Forelimb muscle (tissue), 1 donor: Measurements from ENCODE around the gene FOXA2. TPM values are rescaled to one million over a fixed set of nuclear protein-coding genes. Genes with fewer than 3 reads are reported as not detected.

Experiments
- DNase-seq: peaks from one replicate; pipeline ENCODE4 v3.0.0-alpha.2; 2013; ENCODE audit warnings: low read depth
- polyA plus RNA-seq: library from polyadenylated mRNA; unstranded; fragments of 120-200 nt; gene quantifications from one replicate; pipeline ENCODE4 v1.2.1, GENCODE V29; 2013; ENCODE audit not compliant: insufficient read length

FOXA2 gene
- polyA plus RNA-seq, 1 donor = not detected

DNA sequence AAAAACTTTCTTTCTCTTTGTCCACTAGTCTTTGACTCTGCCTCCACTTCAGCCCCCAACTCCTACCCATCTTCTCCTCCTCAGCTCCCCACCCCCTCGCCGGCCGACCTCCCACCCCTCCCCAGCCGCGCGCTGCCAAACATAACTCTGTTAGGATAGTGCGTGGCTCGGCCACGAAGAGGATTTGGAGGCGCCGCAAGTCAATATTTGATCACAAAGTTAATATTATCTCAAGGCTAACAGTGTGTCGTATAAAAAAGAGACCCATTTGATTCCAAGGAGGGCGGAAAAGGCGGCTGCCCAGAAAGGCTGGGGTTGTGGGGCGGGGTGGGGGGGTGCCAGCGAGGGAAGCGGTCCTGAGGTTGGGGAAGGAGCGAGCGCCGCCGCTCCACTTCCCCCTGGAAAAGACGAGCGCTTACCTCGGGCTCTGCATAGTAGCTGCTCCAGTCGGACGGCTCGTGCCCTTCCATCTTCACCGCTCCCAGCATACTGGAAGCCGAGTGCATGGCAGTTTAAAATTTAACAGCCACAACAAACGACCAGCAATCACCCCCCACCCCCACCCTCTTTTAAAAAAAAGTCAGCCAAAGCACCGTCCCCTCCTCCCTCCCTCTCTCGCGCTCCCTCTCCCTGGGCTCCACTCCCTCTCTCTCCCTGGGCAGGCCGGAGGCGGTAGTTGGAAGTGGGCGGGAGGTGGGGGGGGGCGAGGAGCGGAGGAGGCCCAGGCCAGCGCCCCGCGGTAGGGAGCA, 425 bp downstream of the FOXA2 start:
- no peak for DNase-seq

DNA sequence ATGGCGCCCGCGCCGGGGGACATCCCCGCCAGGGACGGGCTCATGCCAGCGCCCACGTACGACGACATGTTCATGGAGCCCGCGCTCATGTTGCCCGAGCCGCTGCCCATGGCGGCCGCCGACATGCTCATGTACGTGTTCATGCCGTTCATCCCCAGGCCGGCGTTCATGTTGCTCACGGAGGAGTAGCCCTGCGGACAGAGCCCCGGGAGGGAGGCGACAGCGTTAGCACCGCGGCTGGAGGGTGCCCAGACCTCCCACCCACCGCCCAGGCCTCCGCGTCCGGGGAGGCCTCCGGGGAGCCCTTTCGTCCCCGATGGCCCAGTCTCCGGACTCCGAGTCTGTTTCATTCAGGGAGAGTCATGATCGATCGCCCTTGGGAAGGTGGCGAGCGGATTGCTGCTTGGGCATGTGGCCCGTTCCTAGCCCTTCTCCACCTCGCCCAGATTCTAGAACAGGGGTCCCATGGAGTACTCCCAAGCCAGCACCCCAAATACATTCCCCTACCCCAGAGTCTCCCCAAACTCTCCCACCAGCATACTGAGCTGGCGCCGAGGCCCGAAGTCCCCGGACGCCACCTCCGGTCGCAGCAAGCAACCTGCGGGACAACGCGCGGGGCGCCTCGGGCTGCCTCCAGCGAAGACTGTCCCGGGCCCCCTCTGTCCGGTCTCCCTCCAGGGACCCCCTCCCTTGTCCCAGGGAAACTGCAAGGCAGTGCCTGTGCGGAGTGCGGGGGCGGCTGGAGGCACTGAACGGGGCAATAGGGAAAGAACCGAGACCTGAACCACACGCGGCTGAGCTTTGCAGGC, 1.2 kb downstream of the FOXA2 start:
- no peak for DNase-seq

DNA sequence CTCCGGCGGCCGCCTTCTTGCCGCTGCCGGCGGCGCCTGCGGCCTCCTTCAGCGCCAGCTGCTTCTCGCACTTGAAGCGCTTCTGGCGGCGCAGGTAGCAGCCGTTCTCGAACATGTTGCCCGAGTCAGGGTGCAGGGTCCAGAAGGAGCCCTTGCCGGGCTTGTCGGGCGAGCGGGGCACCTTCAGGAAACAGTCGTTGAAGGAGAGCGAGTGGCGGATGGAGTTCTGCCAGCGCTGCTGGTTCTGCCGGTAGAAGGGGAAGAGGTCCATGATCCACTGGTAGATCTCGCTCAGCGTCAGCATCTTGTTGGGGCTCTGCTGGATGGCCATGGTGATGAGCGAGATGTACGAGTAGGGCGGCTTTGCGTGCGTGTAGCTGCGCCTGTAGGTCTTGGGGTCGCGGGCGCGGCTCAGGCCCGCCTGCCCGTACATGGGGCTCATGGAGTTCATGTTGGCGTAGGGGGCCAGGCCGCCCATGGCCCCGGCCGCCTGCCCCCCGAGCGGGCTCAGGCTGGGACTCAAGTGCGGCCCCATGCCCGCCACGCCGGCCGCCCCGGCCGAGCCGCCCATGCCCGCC, 1.9 kb downstream of the FOXA2 start:
- no peak for DNase-seq

GRCh38 chr20:22581437-22582385, 2.7 kb downstream of the FOXA2 start:
- no peak for DNase-seq

DNA sequence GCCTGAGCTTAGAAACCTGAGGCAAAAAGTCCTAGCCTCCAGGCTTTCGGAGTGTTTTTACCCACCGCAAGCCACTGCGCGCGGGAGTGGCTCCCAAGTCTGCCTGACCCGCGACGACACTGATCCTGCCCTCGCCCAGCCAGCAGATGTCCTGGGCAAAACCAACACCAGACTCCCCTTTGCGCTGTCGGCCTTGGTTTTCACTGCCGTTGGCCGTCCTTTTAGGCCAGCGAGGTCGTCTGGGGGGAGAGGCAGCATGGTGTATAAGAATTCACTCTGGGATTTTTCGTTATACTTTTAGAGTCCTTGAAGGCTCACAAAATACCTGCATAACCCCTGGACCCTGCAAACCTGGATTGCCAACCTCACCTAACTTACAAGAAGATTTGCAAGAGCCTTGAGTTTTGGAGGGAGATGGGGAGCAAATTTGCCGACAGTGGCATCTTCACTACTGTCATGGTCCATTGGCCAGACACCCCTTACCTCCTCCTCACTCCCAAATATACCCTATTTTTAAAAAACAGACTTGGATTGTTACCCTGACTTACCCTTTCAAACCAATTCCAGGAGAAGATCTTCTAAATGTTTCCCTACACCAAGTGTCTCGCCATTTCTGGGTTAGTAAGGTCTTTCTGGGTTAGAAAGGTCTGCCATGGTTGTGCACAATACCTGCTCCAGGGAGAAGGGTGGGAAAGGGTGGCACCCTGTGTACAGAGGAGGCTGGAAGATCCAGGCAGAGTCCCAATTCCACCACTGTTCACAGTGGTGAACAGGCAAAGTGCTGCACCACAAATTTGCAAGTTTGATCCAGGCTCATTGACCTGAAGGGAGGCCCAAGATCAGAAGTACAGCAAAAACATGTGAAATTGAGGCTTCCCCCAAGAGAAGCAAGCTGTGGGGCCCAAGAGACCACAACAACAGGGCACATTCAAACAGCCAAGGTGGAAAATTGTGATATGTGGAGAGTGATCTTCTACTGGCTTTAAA, 4.4 kb downstream of the FOXA2 start:
- DNase-seq = no peak

- no peak for DNase-seq
These were observed 5.3 kb downstream of the FOXA2 start for GRCh38 chr20:22579119-22579427.

GRCh38 chr20:22578221-22579118, 5.9 kb downstream of the FOXA2 start:
- no peak for DNase-seq

DNA sequence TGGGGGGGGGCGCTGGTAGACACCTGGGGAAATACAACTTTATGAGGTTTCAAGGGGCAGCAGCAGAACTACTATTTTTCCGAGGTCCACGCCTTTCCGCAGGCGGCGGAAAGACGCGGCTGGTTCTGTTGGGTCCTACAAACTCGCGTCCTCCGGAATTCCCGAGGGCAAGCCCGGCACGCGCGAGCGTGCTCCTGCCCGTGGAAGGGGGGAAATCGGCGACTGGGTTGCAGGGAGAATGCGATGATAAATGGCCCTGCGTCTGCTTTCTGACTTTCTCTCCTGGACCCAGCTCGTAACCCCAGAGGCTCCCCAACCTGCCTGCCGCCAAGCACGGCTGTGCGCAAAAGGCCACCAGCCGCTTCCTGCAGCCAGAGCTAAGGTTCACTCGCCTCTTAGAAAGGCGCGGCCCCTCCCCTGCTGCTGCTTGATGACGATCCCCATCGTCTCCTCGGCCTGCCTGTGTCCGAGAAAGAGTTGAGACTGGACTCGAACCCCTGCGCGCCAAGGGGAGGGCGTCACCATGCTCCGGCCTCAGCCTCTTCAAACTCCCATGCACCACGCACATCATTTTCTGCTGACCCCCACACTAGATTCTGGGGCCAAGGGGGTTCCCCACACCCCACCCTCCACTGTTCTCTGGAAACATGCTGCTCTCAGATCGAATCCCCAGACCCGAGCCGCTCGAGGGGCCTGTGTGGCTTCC, 6.7 kb downstream of the FOXA2 start:
- no peak for DNase-seq

GRCh38 chr20:22576733-22577514, 7.4 kb downstream of the FOXA2 start:
- DNase-seq = no peak

DNA sequence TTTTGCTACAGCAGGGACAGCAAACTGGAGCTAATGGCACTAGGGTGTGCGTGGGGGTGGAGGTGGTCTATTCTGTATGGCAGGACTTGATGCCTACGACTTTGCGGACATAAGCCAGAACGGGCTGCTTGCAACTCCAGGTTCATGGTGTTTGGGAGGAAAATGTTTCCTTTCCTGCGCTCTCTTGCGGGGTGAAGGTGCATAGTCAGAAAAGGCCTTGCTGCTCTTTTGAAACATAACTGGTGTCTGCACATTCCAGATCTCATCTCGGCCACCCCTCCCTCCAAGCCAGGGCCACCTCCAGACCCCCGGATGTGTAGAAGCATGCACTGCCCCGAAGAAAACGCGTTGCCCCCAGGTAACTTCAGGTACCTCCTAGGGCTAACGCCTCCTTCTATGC, 8.1 kb downstream of the FOXA2 start:
- DNase-seq = no peak

DNA sequence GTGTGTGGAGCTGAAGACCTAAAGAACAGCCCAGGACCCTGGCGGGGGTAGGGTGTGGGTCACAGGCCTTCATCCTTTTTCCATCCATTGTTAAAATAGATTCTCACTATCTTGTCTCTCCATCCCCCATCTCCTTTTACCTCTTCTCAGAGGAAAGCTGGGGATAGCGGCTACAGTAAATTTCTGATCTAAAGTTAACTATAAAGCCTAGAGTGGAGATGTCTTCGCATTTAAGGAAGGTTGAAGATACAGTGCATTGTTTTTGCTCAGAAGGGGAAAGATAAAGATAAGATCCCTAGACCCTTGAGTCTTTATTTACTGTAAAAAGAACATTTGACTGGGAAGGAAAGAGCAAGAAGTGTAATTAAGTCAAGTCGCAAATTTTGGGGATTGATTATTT, 8.6 kb downstream of the FOXA2 start:
- DNase-seq = no peak

DNA sequence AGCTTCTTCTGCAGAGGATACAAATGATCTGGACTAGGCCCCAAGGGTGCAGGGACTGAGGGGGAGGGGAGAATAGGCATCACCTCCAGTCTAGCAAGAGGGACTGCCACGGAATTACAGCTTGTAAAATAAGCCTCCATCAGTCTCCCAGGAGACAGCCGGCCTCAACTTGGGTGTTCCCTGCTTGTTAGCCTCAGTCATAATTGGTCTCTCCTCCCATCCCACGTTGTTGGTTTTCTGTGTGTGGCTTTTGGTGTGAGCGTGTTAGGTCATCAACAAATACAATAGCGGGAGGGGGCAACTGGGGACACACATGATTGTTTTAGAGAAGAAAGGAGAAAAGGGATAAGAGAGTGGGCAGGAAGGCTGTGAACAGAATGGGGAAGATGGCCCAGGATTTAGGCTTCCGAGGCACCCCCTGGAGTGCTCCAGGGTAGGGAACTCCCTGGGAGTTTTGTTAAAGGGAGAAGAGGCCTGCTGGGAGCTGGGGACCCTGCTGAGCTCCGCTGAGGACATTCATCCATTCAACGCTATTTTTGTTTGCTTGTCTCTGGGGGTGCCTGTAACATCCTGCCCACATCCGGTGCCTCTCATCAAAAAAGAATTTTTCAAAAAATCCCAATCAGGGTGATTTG, 9.2 kb downstream of the FOXA2 start:
- no peak for DNase-seq

DNA sequence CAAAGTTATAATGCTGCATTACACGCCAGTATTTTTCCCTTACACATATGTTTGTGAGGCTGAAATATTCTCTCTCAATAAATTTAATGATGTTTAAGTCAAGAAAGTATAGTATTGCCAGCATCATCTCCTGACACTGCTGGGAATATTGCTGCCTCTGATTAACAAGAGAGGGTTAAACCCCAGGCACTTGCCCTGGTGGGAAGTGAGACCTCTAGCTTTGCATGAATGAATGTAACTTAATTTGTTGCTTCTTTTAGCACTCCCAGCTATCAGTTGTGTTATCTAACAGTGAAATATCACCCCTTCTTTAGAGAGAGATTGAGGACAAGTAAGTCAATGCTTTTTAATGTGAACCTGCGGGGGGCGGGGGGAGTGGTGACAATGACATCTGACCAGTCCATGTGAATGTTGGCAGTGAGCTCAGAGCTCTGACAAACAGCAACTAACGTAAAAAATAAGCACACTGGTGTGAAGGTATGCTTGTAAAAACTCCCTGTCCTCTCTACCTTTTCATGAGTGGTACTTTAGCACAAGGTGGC, 9.8 kb downstream of the FOXA2 start:
- DNase-seq = no peak

GRCh38 chr20:22572491-22572890, 11.9 kb downstream of the FOXA2 start:
- no peak for DNase-seq

- DNase-seq = no peak
These were observed 12.3 kb downstream of the FOXA2 start for GRCh38 chr20:22572023-22572422.

DNA sequence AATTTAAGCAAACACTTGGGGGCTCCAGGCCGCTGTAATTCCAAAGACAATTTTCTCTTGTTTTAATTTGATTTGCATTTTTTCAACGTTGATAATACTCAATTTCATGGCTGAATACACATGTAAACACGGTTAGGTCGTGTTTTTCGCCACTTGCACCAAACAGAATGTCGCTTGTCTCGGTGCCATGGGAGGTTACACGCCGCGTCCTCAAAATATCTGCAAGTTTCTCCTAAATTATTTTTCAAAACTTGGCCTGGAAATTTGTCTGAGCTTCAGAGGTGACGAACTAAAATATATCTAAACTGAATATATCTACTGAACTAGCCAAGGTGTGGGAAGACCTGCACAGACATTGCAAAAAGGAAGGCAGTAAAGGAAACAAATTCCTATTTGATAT, 15.0 kb downstream of the FOXA2 start:
- no peak for DNase-seq

DNA sequence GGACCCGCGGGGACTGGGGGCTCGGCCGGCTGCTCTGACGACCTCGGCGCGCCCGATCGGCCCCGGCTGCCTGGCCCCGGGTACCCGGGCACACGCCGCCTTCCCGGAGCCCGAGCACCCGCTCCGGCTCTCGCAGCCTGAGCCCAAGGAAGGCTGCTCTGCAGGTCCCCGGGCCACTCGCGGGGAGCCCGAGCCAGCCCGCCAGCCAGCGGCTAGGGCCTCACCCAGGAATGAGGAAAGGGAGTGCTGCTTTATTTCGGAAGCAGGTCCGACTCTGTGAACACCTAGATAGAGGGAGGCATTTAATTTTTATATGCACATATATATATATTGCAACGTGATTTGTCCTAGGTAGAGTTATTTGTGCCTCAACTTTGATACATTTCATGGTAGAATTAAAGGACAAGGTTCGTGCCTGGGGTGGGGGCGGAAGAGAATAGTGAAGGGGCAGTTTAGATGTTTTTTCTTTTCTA, 15.5 kb downstream of the FOXA2 start:
- DNase-seq = no peak
